Right atrium auricular region (tissue), 2 donors: ENCODE data around the gene PRSS50. TPM values are rescaled to one million over a fixed set of nuclear protein-coding genes. Genes with fewer than 3 reads are reported as not detected.

Source experiments
- DNase-seq: peaks from one replicate; pipeline ENCODE4 v3.0.0-alpha.2; 2019; ENCODE audit warnings: low spot score
- H3K27ac ChIP-seq, 2 donors: fragments of 200-600 bp; sonication (generic); 1 replicate in 1 of 2; 2 replicates in 1 of 2; pipeline ENCODE4 v1.5.1; 2016 to 2019
- H3K27me3 ChIP-seq, 2 donors: fragments of 200-600 bp; sonication (generic); one replicate each; pipeline versions ENCODE4 v1.5.1 to v1.6.0; 2017 to 2019
- H3K36me3 ChIP-seq: fragments of 200-600 bp; sonication (generic); one replicate; pipeline ENCODE4 v1.5.1; 2016
- H3K4me1 ChIP-seq, 2 donors: fragments of 200-600 bp; sonication (generic); one replicate each; pipeline versions ENCODE4 v1.5.1 to v1.6.0; 2017 to 2019
- H3K4me3 ChIP-seq, 2 donors: fragments of 200-600 bp; sonication (generic); 1 replicate in 1 of 2; 2 replicates in 1 of 2; pipeline ENCODE4 v1.5.1; 2017 to 2019; ENCODE audit warnings: mild to moderate bottlenecking in 1 of 2, moderate library complexity in 1 of 2
- H3K9me3 ChIP-seq, 2 donors: fragments of 200-600 bp; sonication (generic); one replicate each; pipeline ENCODE4 v1.5.1; 2019
- total RNA-seq, 2 donors: library from RNA; depleted of rRNA; stranded (reverse); fragments of >200 nt; gene quantifications; one replicate each; pipeline ENCODE4 v1.1.0, GENCODE V29; 2016
- TF ChIP-seq, protein P1 (sequence below), 2 donors: fragments of 200-600 bp; sonication (generic); IDR thresholded peaks; one replicate each; pipeline ENCODE4 v1.5.1; 2019; ENCODE audit warnings: antibody characterized with exemption in 2 of 2

The PRSS50 gene
- total RNA-seq, 2 donors from 2014 or later: 0.12 TPM; not detected in 1

DNA sequence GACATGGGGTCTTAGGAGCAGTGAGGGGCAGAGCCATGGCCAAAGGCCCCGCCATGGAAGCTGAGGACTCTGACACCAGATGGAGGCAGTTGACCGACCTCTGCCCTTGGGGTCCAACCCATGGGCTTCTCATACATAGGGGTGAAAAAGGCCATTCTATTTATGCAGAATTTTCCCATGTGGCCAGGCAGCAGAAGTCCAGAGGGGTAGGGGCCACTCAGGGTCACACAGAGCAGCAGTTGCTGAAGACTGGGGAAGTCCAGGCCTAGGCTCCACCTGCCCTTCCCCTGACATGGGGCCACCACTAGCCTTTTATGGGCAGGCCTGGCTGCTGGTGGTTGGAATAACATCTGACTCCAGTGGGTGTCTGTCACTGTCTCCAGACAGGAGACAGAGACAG lies 6.4 kb downstream of the PRSS50 start:
- TF ChIP-seq, protein P1, sequence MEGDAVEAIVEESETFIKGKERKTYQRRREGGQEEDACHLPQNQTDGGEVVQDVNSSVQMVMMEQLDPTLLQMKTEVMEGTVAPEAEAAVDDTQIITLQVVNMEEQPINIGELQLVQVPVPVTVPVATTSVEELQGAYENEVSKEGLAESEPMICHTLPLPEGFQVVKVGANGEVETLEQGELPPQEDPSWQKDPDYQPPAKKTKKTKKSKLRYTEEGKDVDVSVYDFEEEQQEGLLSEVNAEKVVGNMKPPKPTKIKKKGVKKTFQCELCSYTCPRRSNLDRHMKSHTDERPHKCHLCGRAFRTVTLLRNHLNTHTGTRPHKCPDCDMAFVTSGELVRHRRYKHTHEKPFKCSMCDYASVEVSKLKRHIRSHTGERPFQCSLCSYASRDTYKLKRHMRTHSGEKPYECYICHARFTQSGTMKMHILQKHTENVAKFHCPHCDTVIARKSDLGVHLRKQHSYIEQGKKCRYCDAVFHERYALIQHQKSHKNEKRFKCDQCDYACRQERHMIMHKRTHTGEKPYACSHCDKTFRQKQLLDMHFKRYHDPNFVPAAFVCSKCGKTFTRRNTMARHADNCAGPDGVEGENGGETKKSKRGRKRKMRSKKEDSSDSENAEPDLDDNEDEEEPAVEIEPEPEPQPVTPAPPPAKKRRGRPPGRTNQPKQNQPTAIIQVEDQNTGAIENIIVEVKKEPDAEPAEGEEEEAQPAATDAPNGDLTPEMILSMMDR (IDR thresholded peaks at IDR 0.05): no peak

DNA sequence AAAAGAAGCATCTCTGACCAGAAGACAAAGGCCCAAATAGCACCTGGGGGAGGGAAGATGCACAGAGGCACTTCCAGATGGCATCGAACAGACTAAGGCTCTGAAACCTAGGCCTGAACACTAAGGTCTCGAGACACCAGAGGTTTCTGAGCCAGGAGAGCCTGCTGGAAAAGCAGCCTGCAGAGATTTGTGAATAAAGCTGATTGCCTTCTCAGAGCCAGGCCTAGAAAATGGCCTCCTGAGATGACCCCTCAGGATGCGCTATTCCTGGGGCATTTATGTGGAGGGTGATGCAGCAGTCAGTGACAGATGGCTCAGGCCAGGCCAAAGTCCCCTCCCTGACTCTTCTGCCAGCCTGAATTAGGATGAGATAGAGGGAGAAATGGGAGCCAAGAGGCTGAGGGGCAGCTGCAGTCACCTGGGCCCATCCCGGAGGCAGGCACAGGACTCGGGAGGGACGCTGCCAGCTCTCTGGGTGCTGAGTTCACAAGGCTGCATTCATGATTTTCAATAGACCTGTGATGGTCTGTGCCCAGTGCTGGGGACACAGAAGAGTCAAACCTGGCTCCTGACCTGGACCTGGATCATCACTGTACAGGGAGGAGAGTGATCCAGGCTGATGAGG lies 6.9 kb downstream of the PRSS50 start:
- no peak for DNase-seq
- TF ChIP-seq, protein P1 (IDR thresholded peaks at IDR 0.05): no peak

More for the DNA sequence above, 6.4 kb downstream of the PRSS50 start:
- H3K4me3 ChIP-seq: no peak overlapping the region
- DNase-seq: no peak
- H3K9me3 ChIP-seq: no peaks in the 10 kb centered on the region
- H3K4me1 ChIP-seq: no peaks in the 10 kb centered on the region
- H3K36me3 ChIP-seq: no peaks in the 10 kb centered on the region
- no peaks in the 10 kb centered on the region for H3K27me3 ChIP-seq
- no peak overlapping the region for H3K27ac ChIP-seq

DNA sequence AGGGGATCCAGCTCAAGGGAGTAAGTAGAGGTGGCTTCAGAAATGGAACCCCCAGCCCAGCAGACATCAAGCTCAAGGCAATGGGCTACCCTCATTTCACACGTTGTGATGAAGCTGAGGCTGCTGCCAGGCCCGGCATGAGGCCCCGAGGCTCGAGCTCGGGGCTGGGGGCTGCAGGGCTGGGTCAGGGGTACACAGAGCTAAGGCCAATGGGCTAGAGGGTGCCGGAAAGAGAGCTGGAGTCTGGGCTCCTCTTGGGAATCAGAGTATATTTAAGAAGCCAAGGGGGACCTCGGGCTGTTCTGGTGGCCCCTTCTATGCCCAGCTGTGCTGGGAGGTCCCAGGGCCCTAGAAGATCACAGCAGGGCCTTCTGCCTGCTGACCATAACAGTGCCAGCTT lies 7.4 kb downstream of the PRSS50 start:
- no peaks in the 10 kb centered on the region for H3K9me3 ChIP-seq
- no peaks in the 10 kb centered on the region for H3K36me3 ChIP-seq
- H3K4me1 ChIP-seq: no peaks in the 10 kb centered on the region
- no peak for DNase-seq
- no peaks in the 10 kb centered on the region for H3K27me3 ChIP-seq
- H3K27ac ChIP-seq: no peak overlapping the region
- no peak overlapping the region for H3K4me3 ChIP-seq
- TF ChIP-seq, protein P1 (IDR thresholded peaks at IDR 0.05): no peak

More for the DNA sequence above, 6.9 kb downstream of the PRSS50 start:
- Histone ChIP-seq H3K27ac (no peak overlapping the region), H3K4me3 (no peak overlapping the region), H3K36me3 (no peaks in the 10 kb centered on the region), H3K9me3 (no peaks in the 10 kb centered on the region), H3K4me1 (no peaks in the 10 kb centered on the region), H3K27me3 (no peaks in the 10 kb centered on the region)

DNA sequence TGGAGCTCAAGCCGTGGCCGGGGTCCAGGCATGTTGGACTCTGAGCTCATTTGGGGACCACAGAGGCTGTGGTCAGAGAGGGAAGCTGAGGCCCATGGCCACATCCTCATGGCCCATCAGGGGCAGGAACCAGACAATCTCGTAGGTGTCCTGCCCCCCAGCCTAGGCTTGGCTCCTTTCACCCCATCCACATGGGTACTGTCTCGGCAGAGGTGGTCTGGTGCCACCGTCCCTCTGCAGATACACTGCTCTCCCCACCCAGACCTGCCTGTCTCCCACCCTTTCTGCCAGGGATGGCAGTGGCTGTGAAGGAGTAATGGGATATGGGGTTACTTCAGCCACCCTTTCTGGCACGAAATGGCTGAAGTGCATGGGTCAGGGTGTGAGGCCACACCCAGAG lies 7.9 kb downstream of the PRSS50 start:
- no peak overlapping the region for H3K4me3 ChIP-seq
- no peaks in the 10 kb centered on the region for H3K9me3 ChIP-seq
- no peaks in the 10 kb centered on the region for H3K36me3 ChIP-seq
- DNase-seq: no peak
- TF ChIP-seq, protein P1 (IDR thresholded peaks at IDR 0.05): no peak
- no peak overlapping the region for H3K27ac ChIP-seq
- H3K27me3 ChIP-seq: no peaks in the 10 kb centered on the region
- no peaks in the 10 kb centered on the region for H3K4me1 ChIP-seq

DNA sequence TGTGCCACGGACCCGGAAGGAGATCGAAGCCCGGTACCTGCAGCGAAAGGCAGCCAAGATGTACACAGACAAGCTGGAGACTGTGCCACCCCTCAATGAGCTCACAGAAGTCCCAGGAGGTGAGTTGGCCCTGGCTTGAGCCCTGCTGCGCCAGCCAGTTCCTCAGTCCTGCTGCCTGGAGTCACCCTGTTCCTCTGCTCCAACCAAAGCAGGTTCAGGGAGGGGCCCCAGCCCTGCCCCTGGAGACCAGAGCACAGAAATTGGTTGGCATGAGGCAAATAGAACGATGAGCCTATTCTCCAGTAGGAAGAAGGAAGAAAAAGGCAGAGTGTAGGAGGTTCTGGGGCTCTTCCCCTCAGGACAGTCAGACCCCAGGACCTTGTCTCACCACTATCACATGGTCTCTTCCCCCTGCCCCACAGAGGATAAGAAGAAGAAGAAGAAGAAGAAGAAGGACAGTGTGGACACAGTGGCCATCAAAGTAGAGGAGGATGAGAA lies 8.5 kb downstream of the PRSS50 start:
- TF ChIP-seq, protein P1 (IDR thresholded peaks at IDR 0.05): no peak
- Histone ChIP-seq H3K9me3 (no peaks in the 10 kb centered on the region), H3K4me3 (no peak overlapping the region), H3K4me1 (no peaks in the 10 kb centered on the region), H3K27me3 (no peaks in the 10 kb centered on the region), H3K36me3 (no peaks in the 10 kb centered on the region), H3K27ac (no peak overlapping the region)
- DNase-seq: no peak
